ENCODE measurements around the gene PTPRO.
"Not testable (repeated sequence)": the region's sequence is repeated elsewhere in the genome, so short reads cannot be mapped to it uniquely, and the experiment has no call there.

The PTPRO gene

DNA sequence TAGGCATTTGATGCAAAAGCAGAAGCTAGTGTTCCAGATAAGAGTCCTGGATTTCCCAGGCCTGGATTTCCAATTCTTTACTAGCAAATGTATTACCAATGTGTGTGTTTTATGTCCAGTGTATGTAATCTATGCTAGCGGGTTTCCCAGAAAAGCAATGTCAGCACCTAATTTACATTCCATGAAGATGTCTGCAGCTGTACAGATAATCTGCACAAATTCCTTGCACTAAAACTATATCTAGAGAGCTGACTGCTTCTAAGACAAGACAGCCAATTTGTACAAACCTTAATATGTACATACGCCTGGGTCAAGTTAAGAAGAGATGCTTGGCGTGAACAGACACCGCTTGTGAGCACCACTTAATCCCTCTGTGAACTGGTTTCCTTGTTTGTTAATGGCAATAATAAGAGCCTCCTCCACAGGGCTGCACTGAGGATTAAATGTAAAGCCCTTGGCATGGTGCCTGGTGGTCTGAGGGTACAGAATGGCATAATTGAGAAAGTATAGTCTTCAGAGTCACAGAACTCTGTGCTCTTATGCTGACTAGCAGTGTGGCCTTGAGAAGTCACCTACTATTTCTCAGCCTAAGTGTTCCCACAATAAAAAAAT lies 281.3 kb downstream of the PTPRO start:
- no peak for DNase-seq (ENCODE audit: low read depth)

DNA sequence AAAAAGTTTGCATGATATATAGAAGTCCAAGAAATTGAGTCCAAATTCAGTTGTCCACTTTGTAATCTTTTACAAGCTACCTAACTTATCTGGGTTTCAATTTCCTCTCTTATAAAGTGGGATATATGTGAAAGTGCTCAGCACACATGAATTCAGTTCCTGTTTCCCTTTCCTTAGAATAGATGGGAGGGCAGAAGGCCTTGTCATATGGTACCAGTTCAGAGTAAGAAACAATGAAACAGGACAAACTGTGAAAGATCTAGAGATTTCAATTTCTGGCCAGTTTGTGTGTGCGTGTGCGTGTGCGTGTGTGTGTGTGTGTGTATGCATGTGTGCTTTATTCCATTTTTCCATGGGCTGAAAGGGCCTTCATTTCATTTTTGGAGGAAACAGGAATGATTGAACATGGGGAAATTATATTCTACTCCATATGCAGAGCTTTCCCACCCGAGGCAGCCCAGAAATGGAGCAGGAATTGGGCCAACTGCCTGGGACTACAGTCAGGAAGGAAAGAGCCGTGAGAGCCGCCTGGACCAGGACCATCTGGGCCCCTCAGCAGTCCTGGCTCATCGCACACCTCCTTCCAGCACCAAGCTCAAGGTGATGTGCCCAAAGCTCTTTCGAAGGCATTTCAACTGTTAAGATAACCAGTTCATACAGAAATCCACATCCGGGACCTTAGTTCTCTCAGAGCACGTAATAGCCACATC lies 283.7 kb downstream of the PTPRO start:
- no peak for DNase-seq (ENCODE audit: low read depth)

DNA sequence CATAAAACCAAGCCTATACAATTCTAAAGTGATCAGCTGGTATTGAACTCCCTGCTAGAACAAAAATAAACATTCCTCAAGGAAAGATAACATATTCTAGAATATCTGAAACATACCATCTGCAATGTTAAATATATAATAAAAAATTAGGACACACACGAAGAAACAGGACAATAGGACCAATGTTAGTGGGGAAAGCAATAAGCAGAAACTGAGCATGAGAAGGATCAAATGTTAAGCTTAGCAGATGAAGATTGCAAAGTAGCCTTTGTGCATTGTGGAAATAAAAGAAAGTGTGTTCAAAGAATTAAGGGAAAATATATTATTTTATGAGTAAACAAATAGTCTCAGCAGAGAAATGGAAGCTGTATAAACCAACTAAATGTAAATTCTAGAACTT lies 286.1 kb downstream of the PTPRO start:
- no peak for DNase-seq (ENCODE audit: low read depth)

DNA sequence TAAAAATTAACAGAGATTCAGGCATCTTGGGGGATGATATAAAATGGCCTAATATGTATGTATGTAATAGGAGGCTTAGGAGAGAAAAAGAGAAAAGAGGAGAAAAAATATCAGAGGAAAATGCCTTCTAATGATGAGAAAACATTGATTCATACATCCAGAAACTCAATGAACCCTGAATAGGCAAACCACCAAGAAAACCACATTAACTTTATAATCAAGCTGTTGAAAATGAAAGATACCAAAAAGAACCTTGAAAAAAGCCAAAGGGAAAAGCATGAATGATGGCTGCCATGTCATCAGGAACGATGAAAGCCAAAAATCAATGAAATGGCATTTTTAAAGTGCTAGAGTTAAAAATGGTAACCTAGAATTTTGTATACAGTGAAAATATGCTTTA lies 286.6 kb downstream of the PTPRO start:
- no peak for DNase-seq (ENCODE audit: low read depth)

DNA sequence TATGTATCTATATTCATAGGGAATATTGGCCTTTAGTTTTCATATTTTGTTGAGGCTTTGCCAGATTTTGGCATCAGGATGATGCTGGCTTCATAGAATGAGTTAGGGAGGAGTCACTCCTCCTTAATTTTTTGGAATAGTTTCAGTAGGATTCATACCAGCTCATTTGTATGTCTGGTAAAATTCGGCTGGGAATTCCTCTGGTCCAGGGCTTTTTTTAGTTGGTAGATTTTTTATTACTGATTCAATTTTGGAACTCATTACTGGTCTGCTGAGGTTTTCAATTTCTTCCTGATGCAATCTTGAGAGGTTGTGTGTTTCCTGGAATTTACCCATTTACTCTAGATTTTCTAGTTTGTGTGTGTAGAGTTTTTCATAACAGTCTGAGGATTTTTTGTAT lies 291.7 kb downstream of the PTPRO start:
- DNase-seq (ENCODE audit: low read depth) = no peak

DNA sequence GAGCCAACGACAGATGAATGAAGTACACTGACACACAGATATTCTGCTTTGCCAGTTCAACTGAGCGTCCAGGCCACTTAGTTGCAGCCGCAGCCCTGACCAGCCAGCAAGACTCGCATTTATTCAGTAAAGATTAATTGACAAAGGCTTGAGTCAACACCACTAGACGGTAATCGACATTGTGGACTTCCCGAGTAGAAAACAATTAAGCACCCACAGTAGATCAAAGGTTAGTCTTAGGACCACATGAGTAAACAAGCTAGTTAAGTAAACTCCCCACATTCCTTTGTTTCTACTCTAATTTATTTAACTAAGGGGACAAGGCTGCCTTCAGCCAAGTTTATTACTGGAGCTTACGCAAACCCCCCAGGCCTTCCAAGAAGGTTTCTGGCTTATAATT lies 294.2 kb downstream of the PTPRO start:
- not testable (repeated sequence) for DNase-seq (ENCODE audit: low read depth)

DNA sequence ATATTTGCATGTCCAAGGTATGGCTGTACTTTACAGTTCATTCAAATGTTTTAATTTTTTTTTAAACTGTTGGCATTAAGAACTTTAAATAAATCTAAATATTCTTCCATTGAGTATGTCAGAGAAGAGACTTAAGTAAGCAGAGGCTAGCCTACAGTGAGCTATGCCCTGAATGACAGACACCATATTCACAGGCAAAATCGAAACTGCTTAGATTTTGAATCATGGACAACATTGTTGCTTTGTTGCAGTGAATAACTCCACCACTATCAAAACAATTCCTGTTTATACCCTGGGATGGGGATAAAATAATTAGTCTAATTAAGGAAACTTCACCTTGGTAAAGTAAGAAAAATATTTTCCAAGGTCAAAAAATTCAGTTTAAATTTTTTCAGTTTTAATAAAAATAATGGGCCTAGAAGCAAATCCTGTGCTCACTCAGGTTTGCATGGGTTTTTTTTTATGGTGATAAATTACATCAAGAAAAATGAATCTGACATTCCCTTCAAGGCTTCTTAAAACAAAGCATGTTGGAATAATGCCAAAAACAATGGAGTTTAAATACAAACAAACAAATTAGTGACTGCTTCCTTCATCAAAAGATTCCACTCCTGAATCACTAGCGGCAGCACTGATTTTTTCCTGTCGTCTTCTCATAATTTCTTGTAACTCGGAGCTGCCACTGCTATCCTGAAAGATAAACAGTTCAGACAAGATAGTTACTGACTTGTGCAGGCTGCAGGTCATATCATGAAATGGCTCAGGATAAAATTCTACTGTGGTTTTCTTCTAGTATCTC lies 298.6 kb downstream of the PTPRO start:
- no peak for DNase-seq (ENCODE audit: low read depth)

DNA sequence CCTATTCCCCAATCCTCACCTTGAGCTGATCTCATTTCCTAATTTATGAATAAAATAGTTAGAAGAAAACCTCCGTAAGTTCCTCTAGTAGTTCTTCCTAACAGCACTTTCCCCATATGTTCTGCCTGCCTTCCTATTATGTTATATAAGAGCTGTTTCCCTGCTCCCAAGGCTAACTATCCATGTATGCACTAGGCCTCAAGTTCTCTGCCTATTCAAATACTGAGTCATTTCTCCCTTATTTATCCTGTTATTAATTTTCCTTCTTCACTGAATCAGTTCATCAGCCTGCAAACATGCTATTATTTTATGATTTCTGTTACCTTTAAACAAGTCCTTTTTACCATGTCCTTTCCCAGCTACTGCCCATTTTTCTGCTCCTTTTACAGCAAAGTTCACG lies 302.8 kb downstream of the PTPRO start:
- no peak for DNase-seq (ENCODE audit: low read depth)

DNA sequence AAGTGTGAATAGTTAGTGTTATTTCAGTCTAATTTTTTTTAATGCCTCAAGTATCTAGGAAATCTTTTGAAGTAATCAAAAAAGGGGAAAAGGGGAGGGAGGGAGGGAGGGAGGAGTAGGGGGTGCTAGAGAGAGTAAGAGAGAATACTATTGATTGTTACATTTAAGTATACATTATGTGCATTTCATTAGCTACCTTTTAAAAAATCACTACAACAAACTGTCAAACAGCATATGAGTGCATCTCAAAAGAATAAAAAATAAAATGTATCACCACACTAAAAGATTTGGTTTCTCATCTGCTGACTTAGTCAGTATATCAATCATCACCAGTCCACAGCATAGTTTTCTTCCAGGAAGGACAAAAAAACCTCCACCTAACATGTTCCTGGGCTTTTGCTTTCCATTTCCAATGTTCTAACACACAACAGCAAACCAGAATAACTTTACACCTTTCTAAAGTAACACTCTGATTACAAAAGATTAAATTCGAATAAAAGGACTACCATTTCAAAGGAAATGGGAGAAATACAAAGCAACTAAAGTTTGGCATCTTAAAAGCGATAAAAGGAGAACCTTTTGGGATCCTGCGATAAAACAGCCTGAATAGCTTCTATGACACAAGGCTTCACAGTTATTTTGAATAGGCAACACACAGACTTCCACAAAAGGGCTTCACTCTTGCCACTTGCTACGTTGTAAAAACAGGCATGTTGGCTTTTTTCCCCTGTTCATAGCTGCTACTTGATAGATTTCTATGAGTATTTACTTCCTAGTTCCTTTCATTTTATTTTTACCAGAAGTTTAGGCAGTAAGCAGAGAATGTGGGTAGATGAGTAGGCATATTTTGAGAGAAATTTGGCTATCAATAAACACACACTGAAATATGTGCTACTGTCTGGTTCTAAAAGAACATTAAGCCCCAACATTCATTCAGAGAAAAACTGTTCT lies 306.0 kb downstream of the PTPRO start:
- DNase-seq (ENCODE audit: low read depth) = no peak

DNA sequence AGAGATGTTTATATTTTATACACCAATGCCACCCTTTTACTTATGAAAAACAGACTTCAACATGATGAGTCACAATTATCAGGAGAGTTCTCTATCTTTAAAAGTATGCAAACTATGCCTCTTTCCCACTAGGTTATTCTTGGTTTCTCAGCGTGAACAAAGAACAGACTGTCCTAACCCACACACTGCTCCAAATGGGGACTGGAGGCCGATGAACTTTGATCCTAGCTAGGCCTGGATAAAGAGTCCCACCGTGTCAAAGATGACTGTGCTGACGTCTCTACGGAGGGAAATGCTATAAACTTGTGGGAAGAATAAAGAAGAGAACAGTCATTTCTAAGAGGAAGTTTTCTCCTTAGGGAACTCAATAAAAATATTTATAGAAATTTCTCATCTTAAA lies 306.8 kb downstream of the PTPRO start:
- DNase-seq (ENCODE audit: low read depth) = no peak

DNA sequence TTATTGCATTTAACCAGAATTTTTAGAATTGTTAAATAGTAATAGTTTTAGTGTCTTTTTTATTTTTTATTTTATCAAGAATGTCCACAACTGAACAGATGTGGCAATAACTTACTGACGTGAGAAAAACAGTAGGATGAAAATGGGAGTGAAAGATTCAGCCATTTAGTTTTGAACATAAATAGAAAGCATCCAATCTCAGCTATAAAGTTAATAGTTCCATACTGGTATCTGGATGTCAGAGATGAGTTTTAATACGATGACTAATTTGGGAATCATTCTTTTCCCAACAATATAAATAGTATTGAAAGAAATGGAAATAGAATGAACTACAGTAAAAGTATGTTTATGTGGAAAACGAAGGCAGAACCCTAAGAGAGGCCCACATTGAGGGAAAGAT lies 307.5 kb downstream of the PTPRO start:
- no peak for DNase-seq (ENCODE audit: low read depth)

DNA sequence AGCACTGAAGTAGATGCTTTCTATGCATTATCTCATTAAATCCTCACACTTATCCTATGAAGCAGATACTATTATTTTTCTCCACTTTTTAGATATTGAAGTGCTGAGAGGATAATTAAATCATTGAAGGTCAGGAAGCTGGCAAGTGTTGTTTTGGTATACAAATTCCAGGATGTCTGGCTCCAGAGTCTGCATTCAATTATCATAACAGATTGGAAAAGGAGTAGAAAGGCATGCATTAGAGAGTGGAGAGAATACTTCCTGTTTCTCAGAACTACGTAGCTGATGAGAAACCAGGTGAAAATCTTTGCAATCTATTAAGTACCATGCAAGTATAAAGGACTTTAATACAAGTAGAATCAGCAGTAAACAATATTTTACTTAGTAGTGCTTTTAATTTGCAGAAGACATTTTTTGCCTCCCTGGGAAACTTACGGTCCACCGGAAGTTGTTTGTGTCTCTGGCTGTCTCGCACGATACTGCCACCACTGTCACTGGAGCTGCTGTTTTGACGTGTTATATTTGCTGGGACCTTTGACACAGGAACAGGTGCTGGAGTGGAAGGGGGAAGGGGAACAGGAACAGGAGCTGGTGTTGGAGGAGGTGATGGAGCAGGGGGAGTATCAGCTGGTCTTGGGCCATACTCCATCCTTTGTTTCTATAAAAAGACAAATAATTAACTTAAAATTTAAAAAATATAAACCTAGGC lies 308.9 kb downstream of the PTPRO start:
- DNase-seq (ENCODE audit: low read depth) = no peak

DNA sequence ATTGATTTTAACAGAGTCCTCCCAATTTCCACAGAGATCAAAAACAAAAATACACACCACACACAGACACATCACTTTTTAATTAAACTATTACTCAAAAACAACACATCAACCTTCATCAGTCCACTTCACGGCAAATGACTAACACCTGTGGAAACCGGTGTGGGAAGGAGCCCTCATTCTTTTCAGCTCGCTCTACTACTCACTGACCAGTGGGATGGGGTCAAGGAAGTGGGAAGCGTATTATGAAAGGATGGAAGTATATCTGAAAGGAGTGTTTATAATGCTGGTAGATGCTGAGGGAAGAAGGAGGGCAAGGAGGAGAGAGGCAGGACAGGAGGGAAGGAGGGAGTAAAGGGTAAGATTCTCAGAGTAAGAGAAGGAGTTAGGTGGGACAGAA lies 310.4 kb downstream of the PTPRO start:
- DNase-seq (ENCODE audit: low read depth) = no peak

DNA sequence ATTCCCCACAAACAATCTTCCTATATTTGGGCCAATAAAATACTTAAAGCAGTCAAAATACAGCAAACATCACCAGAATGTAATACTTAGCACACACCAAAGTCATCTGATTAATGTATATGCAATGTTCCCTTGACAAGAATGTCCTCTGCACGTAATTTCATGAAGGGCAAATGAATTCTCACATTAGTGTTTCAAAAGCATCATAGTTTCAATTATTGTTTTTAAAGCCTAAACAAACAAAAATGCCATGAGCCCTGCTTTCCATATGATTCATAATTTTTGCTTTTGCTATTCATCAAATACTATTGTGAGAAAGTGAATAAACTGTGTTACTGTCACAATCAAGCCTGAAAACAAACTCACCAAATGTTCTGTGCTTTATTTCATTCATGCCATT lies 310.9 kb downstream of the PTPRO start:
- DNase-seq (ENCODE audit: low read depth) = no peak

DNA sequence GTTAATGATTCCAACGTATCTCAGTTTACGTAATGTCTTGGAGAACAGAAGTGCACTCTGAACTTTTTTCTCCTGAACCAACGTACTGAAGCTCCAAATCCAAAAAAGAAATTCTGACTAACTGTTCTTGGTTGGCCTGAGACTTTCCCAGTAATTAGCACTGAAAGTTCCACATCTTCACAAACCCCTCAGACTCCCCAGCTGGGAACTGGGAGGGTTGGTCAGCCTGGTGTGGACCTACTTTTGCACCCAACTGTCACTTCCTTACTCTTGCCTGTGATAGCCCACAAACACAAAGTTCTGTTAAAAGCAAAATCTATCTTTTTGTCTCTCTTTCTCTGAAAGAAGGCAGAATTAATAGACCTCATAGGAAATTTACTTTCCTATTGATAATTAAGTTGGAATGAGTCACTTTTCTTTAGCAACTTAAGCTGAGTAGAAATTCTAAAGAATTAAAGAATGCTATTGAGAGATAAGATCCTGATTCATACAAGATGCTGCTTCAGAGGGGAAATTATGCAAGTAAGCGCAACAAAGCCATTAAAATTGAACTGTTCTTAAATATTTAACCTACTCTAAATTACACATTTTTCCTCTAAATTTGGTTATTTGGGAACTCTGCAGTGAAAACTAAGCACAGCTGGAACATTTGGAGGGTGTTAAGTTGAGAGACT lies 311.8 kb downstream of the PTPRO start:
- DNase-seq (ENCODE audit: low read depth) = no peak

DNA sequence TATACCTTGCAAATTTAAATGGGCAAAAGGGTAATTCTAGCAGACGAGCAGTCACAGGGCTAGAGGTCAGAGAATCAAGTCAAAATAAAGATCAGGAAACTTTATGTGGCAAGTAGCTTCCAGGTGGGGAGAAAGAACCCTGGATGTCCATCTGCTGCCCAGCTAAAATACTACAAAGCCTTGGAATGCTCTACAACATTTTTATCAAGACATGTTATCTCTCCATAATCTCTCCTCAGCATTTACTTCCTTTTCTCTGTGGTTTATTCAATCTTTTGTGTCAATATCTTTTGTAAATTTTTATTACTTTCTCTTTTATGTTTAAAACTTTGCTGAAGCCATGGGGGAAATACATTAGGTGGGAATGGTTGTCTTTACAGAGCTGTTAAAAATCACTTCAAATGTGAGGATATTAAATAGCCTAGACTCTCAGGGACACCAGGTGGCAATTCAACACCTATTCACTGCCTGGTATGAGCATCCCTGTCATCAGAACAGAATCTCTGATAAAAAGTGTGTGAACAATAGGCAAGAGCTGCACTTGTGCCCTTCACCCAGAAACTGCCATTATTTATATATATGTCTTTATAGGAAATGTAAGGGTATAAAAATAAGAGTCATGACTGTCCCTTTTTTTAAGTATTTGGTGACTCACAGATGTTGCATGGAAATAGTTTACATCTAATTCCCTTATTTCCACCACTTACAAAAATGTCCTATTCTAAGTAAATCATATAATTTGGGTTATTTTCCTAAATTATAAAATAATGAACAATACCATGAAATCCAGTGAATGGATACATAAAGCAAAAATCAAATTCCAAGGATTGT lies 314.0 kb downstream of the PTPRO start:
- no peak for DNase-seq (ENCODE audit: low read depth)

DNA sequence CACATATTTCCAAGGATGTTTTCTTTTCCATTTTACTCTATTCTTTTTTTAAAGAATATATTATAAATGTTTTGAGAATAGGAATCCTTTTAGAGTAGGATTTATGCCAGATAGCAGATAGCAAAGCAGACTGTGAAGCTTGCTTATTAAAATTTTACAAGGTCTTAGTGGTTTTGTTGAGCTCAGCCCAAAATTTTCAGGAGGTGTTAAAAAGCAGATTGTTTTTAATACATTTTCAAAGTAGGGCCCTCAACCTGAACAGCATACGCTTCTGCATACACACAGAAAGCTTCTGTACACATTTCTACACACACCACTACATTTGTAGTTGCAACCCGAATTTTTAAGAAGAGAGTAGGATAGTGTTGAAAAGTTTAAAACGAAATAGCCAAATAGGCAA lies 315.9 kb downstream of the PTPRO start:
- DNase-seq (ENCODE audit: low read depth) = no peak

DNA sequence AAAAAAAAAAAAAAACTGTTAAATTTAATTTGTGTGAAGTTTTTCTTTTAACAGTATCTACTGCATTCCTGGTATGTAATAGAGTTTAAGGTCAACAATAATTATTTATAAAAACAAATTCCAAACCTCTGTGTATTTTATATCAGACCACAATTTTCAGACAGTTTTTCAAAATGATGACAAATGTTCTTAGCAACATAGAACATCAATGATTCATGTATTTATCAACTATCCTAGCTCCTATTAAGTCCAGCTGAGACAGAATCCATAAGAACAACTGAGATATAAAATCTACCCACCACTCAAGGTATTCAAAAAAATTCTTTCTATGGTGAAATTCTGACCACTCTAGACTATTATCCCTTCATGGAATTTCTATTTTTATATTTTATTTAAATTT lies 322.4 kb downstream of the PTPRO start:
- DNase-seq (ENCODE audit: low read depth) = no peak

DNA sequence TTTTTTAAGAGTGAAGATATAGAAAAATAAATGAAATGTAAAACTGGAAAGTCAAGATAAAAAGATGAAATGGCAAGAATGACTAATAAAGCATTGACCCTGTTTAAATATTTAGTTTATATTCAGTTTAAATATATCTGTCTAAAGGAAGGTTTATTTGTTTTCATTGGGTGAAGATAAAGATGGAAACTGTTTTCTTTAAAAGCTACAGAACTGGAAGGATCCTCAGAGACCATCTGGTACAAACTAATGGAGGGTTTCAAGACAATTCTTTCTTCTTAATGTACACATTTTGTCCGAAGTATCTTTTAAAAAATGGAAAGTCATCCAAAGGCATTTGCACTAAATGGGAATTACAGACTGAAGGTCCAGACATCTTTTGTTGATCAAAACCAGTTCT lies 324.3 kb downstream of the PTPRO start:
- DNase-seq (ENCODE audit: low read depth) = no peak
